Measurements from ENCODE around the gene DCC.
"Not testable (repeated sequence)": the region's sequence is repeated elsewhere in the genome, so short reads cannot be mapped to it uniquely, and the experiment has no call there.

Gene DCC

GRCh38 chr18:52352920-52353319 is 12.9 kb downstream of the DCC start:
- DNase-seq, result no peak

GRCh38 chr18:52353589-52353988 is 13.6 kb downstream of the DCC start:
- no peak for DNase-seq

- no peak for DNase-seq
These were observed 23.9 kb downstream of the DCC start for GRCh38 chr18:52363861-52364260.

- DNase-seq, result not testable (repeated sequence)
These were observed 26.9 kb downstream of the DCC start for GRCh38 chr18:52366851-52367250.

- no peak for DNase-seq
These were observed 28.2 kb downstream of the DCC start for GRCh38 chr18:52367953-52368742.

- no peak for DNase-seq
These were observed 30.8 kb downstream of the DCC start for GRCh38 chr18:52370841-52371240.

- no peak for DNase-seq
These were observed 36.1 kb downstream of the DCC start for GRCh38 chr18:52376104-52376503.

GRCh38 chr18:52377094-52377493 is 37.1 kb downstream of the DCC start:
- DNase-seq, result no peak

GRCh38 chr18:52386306-52386705 is 46.3 kb downstream of the DCC start:
- DNase-seq, result no peak

GRCh38 chr18:52387175-52387574 is 47.2 kb downstream of the DCC start:
- DNase-seq, result no peak

GRCh38 chr18:52391810-52392559 is 52.0 kb downstream of the DCC start:
- DNase-seq, result no peak

GRCh38 chr18:52394602-52395001 is 54.6 kb downstream of the DCC start:
- DNase-seq, result no peak

- DNase-seq, result no peak
These were observed 55.3 kb downstream of the DCC start for GRCh38 chr18:52395146-52395852.

- no peak for DNase-seq
These were observed 61.2 kb downstream of the DCC start for GRCh38 chr18:52401236-52401635.

- no peak for DNase-seq
These were observed 62.8 kb downstream of the DCC start for GRCh38 chr18:52402814-52403213.

GRCh38 chr18:52403291-52404021 is 63.5 kb downstream of the DCC start:
- no peak for DNase-seq

- no peak for DNase-seq
These were observed 68.9 kb downstream of the DCC start for GRCh38 chr18:52408800-52409302.

- no peak for DNase-seq
These were observed 69.7 kb downstream of the DCC start for GRCh38 chr18:52409727-52410126.

GRCh38 chr18:52415131-52415530 is 75.1 kb downstream of the DCC start:
- no peak for DNase-seq

GRCh38 chr18:52422985-52423601 is 83.1 kb downstream of the DCC start:
- DNase-seq, result no peak

- no peak for DNase-seq
These were observed 86.0 kb downstream of the DCC start for GRCh38 chr18:52426041-52426440.

GRCh38 chr18:52426462-52426861 is 86.5 kb downstream of the DCC start:
- no peak for DNase-seq
